GM23248 (cell line): ENCODE measurements around the gene GRB10. TPM values are rescaled to one million over a fixed set of nuclear protein-coding genes. Genes with fewer than 3 reads are reported as not detected.

Experiments
- DNase-seq: peaks from one replicate; pipeline ENCODE4 v3.0.0-alpha.2; 2015
- H2AFZ ChIP-seq: fragments of 200-600 bp; sonication (generic); 2 replicates; pipeline ENCODE4 v1.6.1; 2016; ENCODE audit warnings: antibody characterized with exemption
- H3F3A ChIP-seq: fragments of 200-600 bp; sonication (generic); 2 replicates; pipeline ENCODE4 v1.6.1; 2016; ENCODE audit warnings: mild to moderate bottlenecking, antibody characterized with exemption, mixed run types; ENCODE audit not compliant: insufficient read depth
- H3K27ac ChIP-seq: fragments of 200-600 bp; sonication (generic); 2 replicates; pipeline ENCODE4 v1.5.1; 2016; ENCODE audit warnings: mild to moderate bottlenecking
- H3K27me3 ChIP-seq: fragments of 200-600 bp; sonication (generic); replicated peaks from 2 replicates; pipeline ENCODE4 v1.6.1; 2016; ENCODE audit warnings: mild to moderate bottlenecking; ENCODE audit not compliant: insufficient read depth
- H3K36me3 ChIP-seq: fragments of 200-600 bp; sonication (generic); 2 replicates; pipeline ENCODE4 v1.6.1; 2016; ENCODE audit warnings: low read depth, mild to moderate bottlenecking
- H3K4me1 ChIP-seq: fragments of 200-600 bp; sonication (generic); 2 replicates; pipeline ENCODE4 v1.6.1; 2016; ENCODE audit warnings: mild to moderate bottlenecking; ENCODE audit not compliant: insufficient read depth
- H3K4me2 ChIP-seq: fragments of 200-600 bp; sonication (generic); one replicate; pipeline ENCODE4 v1.6.1; 2016; ENCODE audit warnings: mild to moderate bottlenecking; ENCODE audit not compliant: unreplicated experiment
- H3K4me3 ChIP-seq: fragments of 200-600 bp; sonication (generic); 2 replicates; pipeline ENCODE4 v1.5.1; 2016; ENCODE audit warnings: mild to moderate bottlenecking
- H3K79me2 ChIP-seq: fragments of 200-600 bp; sonication (generic); 2 replicates; pipeline ENCODE4 v1.6.1; 2016; ENCODE audit warnings: mild to moderate bottlenecking; ENCODE audit not compliant: insufficient read depth
- H3K9ac ChIP-seq: fragments of 200-600 bp; sonication (generic); 2 replicates; pipeline ENCODE4 v1.6.1; 2016; ENCODE audit warnings: mild to moderate bottlenecking
- H3K9me2 ChIP-seq: fragments of 200-600 bp; sonication (generic); 2 replicates; pipeline ENCODE4 v1.6.1; 2016; ENCODE audit warnings: mixed run types, mild to moderate bottlenecking, moderate library complexity; ENCODE audit not compliant: insufficient read depth
- H3K9me3 ChIP-seq: fragments of 200-600 bp; sonication (generic); one replicate; pipeline ENCODE4 v1.6.1; 2017; ENCODE audit warnings: low read depth
- H4K20me1 ChIP-seq: fragments of 200-600 bp; sonication (generic); 2 replicates; pipeline ENCODE4 v1.6.0; 2016; ENCODE audit not compliant: insufficient read depth
- EZH2 ChIP-seq: fragments of 200-600 bp; sonication (generic); IDR thresholded peaks from 2 replicates; pipeline ENCODE4 v1.6.1; 2018; ENCODE audit warnings: antibody characterized with exemption, mild to moderate bottlenecking; ENCODE audit not compliant: insufficient read depth, poor library complexity, severe bottlenecking
- EZH2phosphoT487 ChIP-seq: fragments of 200-600 bp; sonication (generic); IDR thresholded peaks from 2 replicates; pipeline ENCODE4 v1.6.1; 2018; ENCODE audit warnings: antibody characterized with exemption, moderate library complexity, mild to moderate bottlenecking, low read depth; ENCODE audit not compliant: insufficient read depth
- whole genome bisulfite sequencing, 2 experiments: methylation state at CpG; one replicate each; pipeline ENCODE4 v1.1.6; 2015 to 2017; ENCODE audit warnings: low lambda C conversion rate in 2 of 2, low coverage in 1 of 2; ENCODE audit errors: missing lambda C conversion rate in 2 of 2; 5-methylcytosine and 5-hydroxymethylcytosine counted together
- in situ Hi-C: fragments of 300-500 bp; cut with MboI; formaldehyde crosslinking; loops from 2 replicates; pipeline ENCODE4 v1.15.0; 2020
- polyA plus RNA-seq: library from polyadenylated mRNA; unstranded; fragments of >200 nt; fragmentation: Nextera tagmentation; extraction: Ambion mirVana; gene quantifications from 2 replicates; pipeline ENCODE4 v1.2.1, GENCODE V29; 2016
- total RNA-seq: library from RNA; depleted of rRNA; stranded (reverse); fragments of >200 nt; shearing (Covaris generic); gene quantifications from 2 replicates; pipeline ENCODE4 v1.2.3, GENCODE V29; 2014

Gene GRB10
- total and polyA plus RNA-seq, 2 experiments from 2014 or later = 12.9 to 25.9 TPM

GRCh38 chr7:50621206-50621605, 161.5 kb downstream of the GRB10 start:
- Histone ChIP-seq H3K4me2 (no peak overlapping the region), H3K9me3 (no peaks in the 10 kb centered on the region), H2AFZ (no peak overlapping the region), H3K27ac (no peak overlapping the region), H4K20me1 (no peaks in the 10 kb centered on the region), H3K36me3 (peaks cover 11% of the 10 kb centered on the region; the same call in 1 of the 2 replicates), H3K79me2 (no peaks in the 10 kb centered on the region), H3K27me3 (no peaks in the 10 kb centered on the region), H3K4me1 (no peaks in the 10 kb centered on the region), H3K4me3 (no peak overlapping the region), H3F3A (no peaks in the 10 kb centered on the region), H3K9me2 (no peaks in the 10 kb centered on the region), H3K9ac (no peak overlapping the region)
- in situ Hi-C loops = no loop called here
- WGBS, 2 experiments = 61 to 70% methylated on average over 8 of the region's 8 CpGs
- TF ChIP-seq EZH2 (no peak), EZH2phosphoT487 (no peak)
- no peak for DNase-seq

- H3K36me3 ChIP-seq = 0 out of 2 replicates have a peak, but pooled peaks cover 4% of the 10 kb centered on the region
- no peak for DNase-seq
- WGBS, 2 experiments = 52 to 54% methylated on average over 11 of the region's 11 CpGs
- no peaks in the 10 kb centered on the region for H3F3A ChIP-seq
- no peak overlapping the region for H3K4me2 ChIP-seq
- H3K9me3 ChIP-seq = no peaks in the 10 kb centered on the region
- no peak overlapping the region for H3K4me3 ChIP-seq
- H2AFZ ChIP-seq = no peak overlapping the region
- no peaks in the 10 kb centered on the region for H3K9me2 ChIP-seq
- TF ChIP-seq EZH2phosphoT487 = no peak
- TF ChIP-seq EZH2 = no peak
- H3K9ac ChIP-seq = no peak overlapping the region
- H3K27ac ChIP-seq = no peak overlapping the region
- no peaks in the 10 kb centered on the region for H4K20me1 ChIP-seq
- no peaks in the 10 kb centered on the region for H3K27me3 ChIP-seq
- H3K4me1 ChIP-seq = no peaks in the 10 kb centered on the region
- no peaks in the 10 kb centered on the region for H3K79me2 ChIP-seq
- in situ Hi-C loops = no loop called here
These were observed 162.3 kb downstream of the GRB10 start for GRCh38 chr7:50620433-50620832.

GRCh38 chr7:50619684-50620083, 163.0 kb downstream of the GRB10 start:
- TF ChIP-seq EZH2 = no peak
- TF ChIP-seq EZH2phosphoT487 = no peak
- no peaks in the 10 kb centered on the region for H3F3A ChIP-seq
- no peak overlapping the region for H2AFZ ChIP-seq
- 0 out of 2 replicates have a peak, but pooled peaks cover 3% of the 10 kb centered on the region for H3K36me3 ChIP-seq
- H3K27ac ChIP-seq = no peak overlapping the region
- no peak for DNase-seq
- no peaks in the 10 kb centered on the region for H4K20me1 ChIP-seq
- H3K4me2 ChIP-seq = no peak overlapping the region
- H3K9ac ChIP-seq = no peak overlapping the region
- in situ Hi-C loops = no loop called here
- no peaks in the 10 kb centered on the region for H3K27me3 ChIP-seq
- H3K9me2 ChIP-seq = no peaks in the 10 kb centered on the region
- H3K9me3 ChIP-seq = no peaks in the 10 kb centered on the region
- H3K4me1 ChIP-seq = no peaks in the 10 kb centered on the region
- H3K4me3 ChIP-seq = no peak overlapping the region
- H3K79me2 ChIP-seq = no peaks in the 10 kb centered on the region
- 88 to 89% methylated on average over 14 of the region's 14 CpGs for WGBS, 2 experiments

DNA sequence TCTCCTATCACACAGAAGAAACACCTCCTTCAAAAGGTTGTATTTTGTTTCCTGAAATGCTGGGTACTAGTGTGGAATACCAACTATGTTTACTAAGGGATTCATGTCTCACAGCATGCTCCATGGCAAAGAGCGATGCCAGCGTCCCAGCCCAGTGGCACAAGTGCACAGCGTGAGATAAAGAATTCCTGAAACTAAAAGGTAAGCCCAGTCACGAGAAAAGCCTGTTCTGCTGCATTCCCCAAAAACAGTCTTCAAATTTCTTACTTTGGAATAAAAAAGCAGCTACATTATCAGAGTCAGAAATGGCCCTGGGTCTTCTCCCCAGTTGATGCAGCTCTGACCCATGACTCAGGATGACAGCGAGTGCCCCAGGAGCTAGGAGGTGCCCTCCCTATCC, 164.4 kb downstream of the GRB10 start:
- TF ChIP-seq EZH2phosphoT487 = no peak
- TF ChIP-seq EZH2 = no peak
- Histone ChIP-seq H3K4me3 (no peak overlapping the region), H3K27ac (no peak overlapping the region), H3K27me3 (no peaks in the 10 kb centered on the region), H3K79me2 (no peaks in the 10 kb centered on the region), H3K9me3 (no peaks in the 10 kb centered on the region), H3K9me2 (no peaks in the 10 kb centered on the region), H3K9ac (no peak overlapping the region), H3F3A (no peaks in the 10 kb centered on the region), H3K4me2 (no peak overlapping the region), H3K4me1 (no peaks in the 10 kb centered on the region), H4K20me1 (no peaks in the 10 kb centered on the region), H2AFZ (no peak overlapping the region), H3K36me3 (0 out of 2 replicates have a peak, but pooled peaks cover 7% of the 10 kb centered on the region)
- 96 to 99% methylated on average over 5 of the region's 5 CpGs for WGBS, 2 experiments
- in situ Hi-C loops = no loop called here
- DNase-seq = no peak

GRCh38 chr7:50615519-50616080, 167.1 kb downstream of the GRB10 start:
- WGBS, 2 experiments = 60 to 65% methylated on average over 5 of the region's 5 CpGs
- in situ Hi-C loops = no loop called here
- no peak overlapping the region for H3K9ac ChIP-seq

More at GRCh38 chr7:50615519-50616080, 167.1 kb downstream of the GRB10 start:
- Histone ChIP-seq H3K27me3 (no peaks in the 10 kb centered on the region), H3K79me2 (no peaks in the 10 kb centered on the region), H3K36me3 (peaks cover 21% of the 10 kb centered on the region; the same call in 1 of the 2 replicates), H3F3A (peaks cover 15% of the 10 kb centered on the region; the same call in 1 of the 2 replicates), H3K27ac (no peak overlapping the region), H3K4me3 (no peak overlapping the region), H3K4me2 (no peak overlapping the region), H3K9me3 (no peaks in the 10 kb centered on the region), H3K9me2 (no peaks in the 10 kb centered on the region), H3K4me1 (peaks cover 6% of the 10 kb centered on the region), H2AFZ (no peak overlapping the region), H4K20me1 (no peaks in the 10 kb centered on the region; the same call in 1 of the 2 replicates)
- no peak for DNase-seq
- no peak for TF ChIP-seq EZH2phosphoT487
- no peak for TF ChIP-seq EZH2
